Vagina (tissue), 2 donors: ENCODE results near the gene BFSP2. TPM values are rescaled to one million over a fixed set of nuclear protein-coding genes. Genes with fewer than 3 reads are reported as not detected.

Experiments used
- DNase-seq, 2 donors: peaks; one replicate each; pipeline ENCODE4 v3.0.0-alpha.2; 2017; ENCODE audit errors: extremely low spot score in 2 of 2
- H3K27ac ChIP-seq: fragments of 200-600 bp; sonication (generic); one replicate; pipeline ENCODE4 v1.5.1; 2019
- H3K27me3 ChIP-seq: fragments of 200-600 bp; sonication (generic); one replicate; pipeline ENCODE4 v1.5.1; 2019
- H3K36me3 ChIP-seq, 2 donors: fragments of 200-600 bp; sonication (generic); one replicate each; pipeline ENCODE4 v1.5.1; 2017 to 2019
- H3K4me1 ChIP-seq: fragments of 200-600 bp; sonication (generic); one replicate; pipeline ENCODE4 v1.5.1; 2019
- H3K4me3 ChIP-seq, 2 donors: fragments of 200-600 bp; sonication (generic); 1 replicate in 1 of 2; 2 replicates in 1 of 2; pipeline ENCODE4 v1.5.1; 2016 to 2019
- H3K9me3 ChIP-seq: fragments of 200-600 bp; sonication (generic); one replicate; pipeline ENCODE4 v1.5.1; 2019
- POLR2A ChIP-seq, 2 donors: fragments of 450-650 bp; IDR thresholded peaks; one replicate each; pipeline ENCODE4 v1.6.1; 2017; ENCODE audit warnings: antibody characterized with exemption in 2 of 2, mild to moderate bottlenecking in 2 of 2, moderate library complexity in 2 of 2
- POLR2AphosphoS5 ChIP-seq, 2 donors: sonication (generic); formaldehyde crosslinking; IDR thresholded peaks; one replicate each; pipeline ENCODE4 v1.9.0; 2017; ENCODE audit warnings: antibody characterized with exemption in 2 of 2, mild to moderate bottlenecking in 2 of 2, low read depth in 1 of 2; ENCODE audit not compliant: insufficient read depth in 1 of 2
- intact Hi-C: fragments of 100-400 bp; cut with DNase I; formaldehyde crosslinking; loops from one replicate; pipeline ENCODE4 v1.15.1; 2023
- total RNA-seq: library from RNA; depleted of rRNA; stranded (reverse); fragments of >200 nt; gene quantifications from one replicate; pipeline ENCODE4 v1.2.3, GENCODE V29; 2016
- TF ChIP-seq, protein P1 (sequence below), 3 experiments: fragments of 450-650 bp in 2 of 3; fragments of 200-600 bp in 1 of 3; sonication (generic) in 1 of 3; IDR thresholded peaks; one replicate each; pipeline ENCODE4 v1.5.1; 2017 to 2019; ENCODE audit warnings: antibody characterized with exemption in 3 of 3, mild to moderate bottlenecking in 2 of 3, moderate library complexity in 2 of 3

The BFSP2 gene
- total RNA-seq, 1 donor from 2014 or later = not detected

DNA sequence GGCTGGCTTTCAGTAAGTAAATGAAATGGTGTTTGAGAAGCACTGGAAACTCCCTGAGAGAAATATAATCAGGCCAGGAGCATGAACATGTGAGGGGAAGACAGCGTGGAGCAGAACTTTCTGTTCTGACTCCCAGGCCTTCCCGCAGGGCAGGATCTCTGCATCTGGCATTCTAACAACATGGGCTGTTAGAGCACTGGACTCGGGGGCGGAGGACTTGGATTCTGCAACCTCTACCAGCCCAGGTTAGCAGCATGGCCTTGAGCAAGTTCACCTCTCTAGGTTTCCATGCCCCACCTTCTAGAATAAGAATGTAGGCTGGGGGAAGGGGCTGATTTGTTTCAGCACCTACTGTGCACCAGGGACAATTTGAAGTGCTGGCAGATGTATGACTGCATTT lies 12.5 kb upstream of the BFSP2 start:
- TF ChIP-seq, protein P1, sequence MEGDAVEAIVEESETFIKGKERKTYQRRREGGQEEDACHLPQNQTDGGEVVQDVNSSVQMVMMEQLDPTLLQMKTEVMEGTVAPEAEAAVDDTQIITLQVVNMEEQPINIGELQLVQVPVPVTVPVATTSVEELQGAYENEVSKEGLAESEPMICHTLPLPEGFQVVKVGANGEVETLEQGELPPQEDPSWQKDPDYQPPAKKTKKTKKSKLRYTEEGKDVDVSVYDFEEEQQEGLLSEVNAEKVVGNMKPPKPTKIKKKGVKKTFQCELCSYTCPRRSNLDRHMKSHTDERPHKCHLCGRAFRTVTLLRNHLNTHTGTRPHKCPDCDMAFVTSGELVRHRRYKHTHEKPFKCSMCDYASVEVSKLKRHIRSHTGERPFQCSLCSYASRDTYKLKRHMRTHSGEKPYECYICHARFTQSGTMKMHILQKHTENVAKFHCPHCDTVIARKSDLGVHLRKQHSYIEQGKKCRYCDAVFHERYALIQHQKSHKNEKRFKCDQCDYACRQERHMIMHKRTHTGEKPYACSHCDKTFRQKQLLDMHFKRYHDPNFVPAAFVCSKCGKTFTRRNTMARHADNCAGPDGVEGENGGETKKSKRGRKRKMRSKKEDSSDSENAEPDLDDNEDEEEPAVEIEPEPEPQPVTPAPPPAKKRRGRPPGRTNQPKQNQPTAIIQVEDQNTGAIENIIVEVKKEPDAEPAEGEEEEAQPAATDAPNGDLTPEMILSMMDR (IDR thresholded peaks at IDR 0.05) = no peak
- TF ChIP-seq POLR2AphosphoS5 (IDR thresholded peaks at IDR 0.05; ENCODE audit: insufficient read depth in 1 of 2, low read depth in 1 of 2) = no peak
- no peak for TF ChIP-seq POLR2A (IDR thresholded peaks at IDR 0.05)
- H3K27ac ChIP-seq = no peak overlapping the region
- intact Hi-C loops = no loop called here
- H3K36me3 ChIP-seq = no peaks in the 10 kb centered on the region
- H3K9me3 ChIP-seq = no peaks in the 10 kb centered on the region
- no peaks in the 10 kb centered on the region for H3K27me3 ChIP-seq
- no peak for DNase-seq
- H3K4me3 ChIP-seq = no peak overlapping the region
- no peaks in the 10 kb centered on the region for H3K4me1 ChIP-seq

DNA sequence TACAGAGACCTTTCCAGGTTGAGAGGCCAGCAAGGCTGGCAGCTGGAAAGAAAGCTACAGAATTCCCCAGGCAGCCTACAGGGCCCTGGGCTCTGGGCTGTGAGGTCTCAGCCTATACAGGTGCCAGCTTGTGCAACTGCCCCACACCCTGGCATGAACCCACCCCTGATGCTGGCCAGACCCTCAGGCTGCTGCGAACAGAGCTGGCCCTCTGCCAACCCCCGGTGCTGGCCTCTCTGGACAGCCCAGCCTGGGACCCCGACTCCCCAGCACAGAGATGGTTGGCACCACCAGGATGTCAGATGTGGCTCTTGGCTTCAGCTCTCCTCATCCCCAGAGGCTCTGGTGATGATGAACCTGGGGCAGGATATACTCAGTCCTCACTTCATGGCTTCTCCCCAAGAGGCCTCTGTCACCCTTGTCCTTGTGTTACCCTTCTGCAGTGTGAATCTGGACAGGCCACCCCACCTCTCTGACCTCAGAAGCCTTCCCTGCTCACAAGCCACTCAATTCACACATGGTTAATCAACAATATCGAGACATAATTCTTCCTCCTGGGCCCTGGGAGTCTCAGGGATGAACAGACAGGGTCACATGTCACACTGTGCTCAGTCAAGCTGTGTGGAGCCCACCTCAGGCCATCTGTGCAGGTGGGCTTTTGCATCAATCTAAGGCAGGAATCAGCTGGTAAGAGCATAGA lies 11.0 kb upstream of the BFSP2 start:
- Histone ChIP-seq H3K9me3 (no peaks in the 10 kb centered on the region), H3K36me3 (no peaks in the 10 kb centered on the region), H3K27me3 (no peaks in the 10 kb centered on the region), H3K27ac (no peak overlapping the region), H3K4me3 (no peak overlapping the region), H3K4me1 (no peaks in the 10 kb centered on the region)
- intact Hi-C loops = no loop called here
- TF ChIP-seq POLR2AphosphoS5 (IDR thresholded peaks at IDR 0.05; ENCODE audit: insufficient read depth in 1 of 2, low read depth in 1 of 2) = no peak
- TF ChIP-seq POLR2A (IDR thresholded peaks at IDR 0.05) = no peak
- TF ChIP-seq, protein P1 (IDR thresholded peaks at IDR 0.05) = no peak
- no peak for DNase-seq

DNA sequence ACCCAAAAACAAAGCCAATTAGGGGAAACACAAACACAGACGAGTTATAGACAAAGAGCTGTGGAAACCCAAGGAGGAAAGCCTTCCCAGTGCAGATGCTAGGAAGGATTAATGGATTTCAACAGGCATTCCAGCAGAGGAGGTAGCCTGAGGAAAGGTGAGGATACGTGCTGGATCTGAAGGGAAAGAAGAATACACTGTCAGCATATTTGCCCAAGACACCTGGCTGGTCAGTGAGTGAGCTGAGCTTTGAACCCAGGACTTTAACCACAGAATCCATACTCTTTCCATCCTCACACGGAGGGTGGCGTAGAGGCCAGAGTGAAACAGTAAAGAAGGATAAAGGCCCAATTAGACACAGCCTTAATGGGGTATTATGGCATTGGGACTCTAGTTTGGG lies 9.1 kb upstream of the BFSP2 start:
- Histone ChIP-seq H3K36me3 (no peaks in the 10 kb centered on the region), H3K27ac (no peak overlapping the region), H3K9me3 (no peaks in the 10 kb centered on the region), H3K4me1 (no peaks in the 10 kb centered on the region), H3K27me3 (no peaks in the 10 kb centered on the region), H3K4me3 (no peak overlapping the region)
- intact Hi-C loops = no loop called here
- no peak for DNase-seq
- TF ChIP-seq POLR2AphosphoS5 (IDR thresholded peaks at IDR 0.05; ENCODE audit: insufficient read depth in 1 of 2, low read depth in 1 of 2) = no peak
- TF ChIP-seq, protein P1 (IDR thresholded peaks at IDR 0.05) = no peak
- no peak for TF ChIP-seq POLR2A (IDR thresholded peaks at IDR 0.05)

DNA sequence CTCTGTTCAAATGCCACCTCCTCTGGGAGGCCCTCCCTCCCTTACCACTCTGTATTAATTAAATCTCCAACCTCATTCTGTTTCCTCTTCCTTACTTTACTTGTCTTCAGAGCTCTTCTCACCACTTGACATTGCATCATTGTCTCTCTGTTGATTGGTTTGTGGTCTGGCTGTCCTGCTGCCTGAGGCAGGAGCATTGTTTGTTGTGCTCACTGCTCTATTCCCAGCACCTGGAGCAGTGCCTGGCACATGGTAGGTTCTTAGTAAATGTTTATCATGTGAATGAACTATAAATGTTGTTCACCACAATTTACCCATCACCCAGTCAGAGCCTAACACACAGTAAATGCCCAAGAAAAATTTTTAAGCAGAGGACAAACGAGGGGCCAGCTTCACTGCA lies 6.7 kb upstream of the BFSP2 start:
- no peaks in the 10 kb centered on the region for H3K27me3 ChIP-seq
- intact Hi-C loops = no loop called here
- H3K4me3 ChIP-seq = no peak overlapping the region
- no peaks in the 10 kb centered on the region for H3K36me3 ChIP-seq
- no peaks in the 10 kb centered on the region for H3K9me3 ChIP-seq
- DNase-seq = no peak
- no peaks in the 10 kb centered on the region for H3K4me1 ChIP-seq
- TF ChIP-seq POLR2A (IDR thresholded peaks at IDR 0.05) (no peak), POLR2AphosphoS5 (IDR thresholded peaks at IDR 0.05; ENCODE audit: insufficient read depth in 1 of 2, low read depth in 1 of 2) (no peak)
- TF ChIP-seq, protein P1 (IDR thresholded peaks at IDR 0.05) = no peak
- no peak overlapping the region for H3K27ac ChIP-seq

DNA sequence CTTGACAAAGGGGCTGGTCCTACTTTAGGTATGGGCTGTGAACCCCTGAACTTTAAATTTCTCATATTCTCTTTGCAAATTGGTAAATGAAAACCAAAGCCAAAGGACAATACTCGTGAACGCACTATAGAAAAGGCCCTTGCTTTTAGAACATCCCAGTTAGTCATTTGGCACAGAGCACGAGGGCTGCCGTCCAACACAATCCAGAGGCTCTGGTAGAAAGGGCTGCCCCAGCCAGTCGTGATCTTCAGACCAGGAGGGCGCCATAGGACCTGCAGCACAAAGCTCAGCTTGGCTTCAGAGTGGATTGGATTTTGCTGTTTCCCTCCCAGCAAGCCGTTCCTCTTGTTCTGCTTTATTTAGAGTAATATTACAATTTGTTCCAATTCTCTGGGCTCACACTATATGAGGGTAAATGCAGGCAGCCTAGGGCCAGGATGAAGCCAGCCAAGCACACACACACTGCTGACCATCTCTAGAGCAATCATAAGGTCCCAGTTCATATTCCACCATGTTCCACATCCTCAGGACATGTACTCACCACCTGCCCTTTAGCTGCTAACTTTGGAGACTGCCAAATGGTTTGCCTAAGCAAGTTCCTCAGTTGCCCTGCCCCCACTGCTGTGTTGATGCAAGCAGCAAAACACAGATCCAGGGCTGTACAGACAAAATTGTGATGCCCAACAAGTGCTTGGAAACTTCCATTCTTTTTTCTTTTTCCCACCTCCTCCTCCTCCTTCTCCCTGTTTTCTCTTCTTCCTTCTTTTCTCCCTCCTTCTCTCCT lies 6.0 kb upstream of the BFSP2 start:
- no peak overlapping the region for H3K4me3 ChIP-seq
- no peak for DNase-seq
- no peaks in the 10 kb centered on the region for H3K4me1 ChIP-seq
- H3K27ac ChIP-seq = no peak overlapping the region
- TF ChIP-seq POLR2AphosphoS5 (IDR thresholded peaks at IDR 0.05; ENCODE audit: insufficient read depth in 1 of 2, low read depth in 1 of 2) (no peak), POLR2A (IDR thresholded peaks at IDR 0.05) (no peak)
- TF ChIP-seq, protein P1 (IDR thresholded peaks at IDR 0.05) = no peak
- H3K27me3 ChIP-seq = no peaks in the 10 kb centered on the region
- no peaks in the 10 kb centered on the region for H3K36me3 ChIP-seq
- H3K9me3 ChIP-seq = no peaks in the 10 kb centered on the region
- intact Hi-C loops = no loop called here
